Memory B cell (primary cell): Measurements from ENCODE around the gene FNDC3B.

ENCODE experiments used
- ATAC-seq: fragments of 150-1000 bp; cut with Tn5 transposase; 2 replicates; pipeline ENCODE4 v1.10.0; 2021; ENCODE audit warnings: low read depth, mild to moderate bottlenecking, moderate library complexity
- DNase-seq, 2 donors: peaks; one replicate each; pipeline ENCODE4 v3.0.0; 2022; ENCODE audit warnings: low spot score in 2 of 2
- H3K27ac Mint-ChIP-seq: one replicate; pipeline ENCODE4 v1.8.0; 2022; ENCODE audit warnings: mild to moderate bottlenecking, moderate library complexity, mixed read lengths
- H3K27me3 Mint-ChIP-seq: one replicate; pipeline ENCODE4 v1.8.0; 2022; ENCODE audit warnings: mixed read lengths
- H3K36me3 Mint-ChIP-seq: one replicate; pipeline ENCODE4 v1.8.0; 2022; ENCODE audit warnings: mild to moderate bottlenecking, mixed read lengths
- H3K4me1 Mint-ChIP-seq: one replicate; pipeline ENCODE4 v1.8.0; 2022; ENCODE audit warnings: mixed read lengths
- H3K4me3 Mint-ChIP-seq: one replicate; pipeline ENCODE4 v1.8.0; 2022; ENCODE audit warnings: mild to moderate bottlenecking, moderate library complexity, mixed read lengths
- H3K9me3 Mint-ChIP-seq: one replicate; pipeline ENCODE4 v1.8.0; 2022; ENCODE audit warnings: mixed read lengths

Gene FNDC3B

DNA sequence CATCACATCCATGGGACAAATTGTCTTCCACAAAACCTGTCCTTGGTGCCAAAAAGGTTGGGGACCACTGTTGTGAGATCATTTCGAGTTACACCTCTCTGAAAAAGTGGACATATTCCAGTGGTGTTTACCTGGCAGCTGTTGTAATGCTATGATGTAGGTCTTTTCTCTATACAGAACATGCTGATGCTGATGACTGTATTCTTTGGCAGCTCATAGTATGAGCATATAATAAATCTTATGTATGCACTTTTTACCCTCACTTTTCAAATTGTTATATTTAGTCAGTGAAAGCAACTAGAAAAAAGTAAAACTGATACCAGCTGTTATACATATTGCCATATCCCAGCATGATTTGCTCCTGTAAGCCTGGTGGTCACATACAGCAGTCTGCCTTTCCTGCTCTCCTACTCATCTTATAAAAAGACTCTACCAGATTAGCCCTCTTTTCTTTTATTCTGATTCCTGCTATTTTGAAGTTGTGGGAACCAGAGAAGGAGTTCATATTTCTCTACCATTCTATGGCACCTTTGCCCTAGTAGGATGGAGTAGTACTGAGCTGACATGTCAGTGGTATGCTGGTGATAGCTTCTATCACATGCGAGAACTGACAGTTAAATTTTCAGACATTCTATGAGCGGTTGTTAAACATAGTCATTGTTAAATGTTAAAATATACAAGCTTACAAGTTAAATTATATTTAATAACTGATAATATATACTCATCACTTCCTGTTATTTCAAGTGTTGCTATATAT lies 128.7 kb downstream of the FNDC3B start:
- H3K27ac Mint-ChIP-seq, result no peak overlapping the region
- no peaks in the 10 kb centered on the region for H3K9me3 Mint-ChIP-seq
- no peak overlapping the region for H3K4me3 Mint-ChIP-seq
- H3K36me3 Mint-ChIP-seq, result no peaks in the 10 kb centered on the region
- ATAC-seq (no peak), DNase-seq (no peak)
- H3K27me3 Mint-ChIP-seq, result no peaks in the 10 kb centered on the region
- H3K4me1 Mint-ChIP-seq, result no peaks in the 10 kb centered on the region

DNA sequence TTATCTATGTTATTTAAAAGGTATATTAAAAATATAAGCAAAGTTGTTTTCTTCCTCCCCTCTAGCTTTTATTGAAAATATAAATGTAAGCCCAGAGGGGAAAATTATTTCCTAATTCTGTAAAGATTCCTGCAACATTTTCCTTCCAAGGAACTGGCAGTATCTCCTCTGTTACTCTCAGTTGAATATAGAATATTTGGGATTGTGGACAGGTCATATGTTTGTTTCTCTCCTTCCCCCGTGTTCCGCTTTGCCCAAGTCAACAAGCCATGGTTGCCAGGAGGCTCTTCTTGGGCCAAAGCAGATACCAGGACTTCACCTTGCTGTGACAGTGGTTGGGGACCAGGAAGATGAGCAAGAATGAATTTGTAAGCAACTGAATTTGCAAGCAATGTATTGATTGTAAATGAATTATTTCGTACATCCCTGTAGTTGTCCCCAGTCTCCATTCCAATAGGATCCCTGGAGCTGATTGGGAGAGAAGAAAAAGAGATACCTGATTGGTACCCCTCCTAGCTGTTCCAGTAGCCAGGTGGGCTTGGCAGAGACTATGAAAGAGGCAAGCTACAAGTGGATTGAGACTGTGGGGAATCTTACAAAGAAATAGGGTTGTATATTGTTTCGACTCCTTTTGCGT lies 130.8 kb downstream of the FNDC3B start:
- Mint-ChIP-seq H3K27ac (no peak overlapping the region), H3K4me3 (no peak overlapping the region), H3K27me3 (no peaks in the 10 kb centered on the region), H3K9me3 (no peaks in the 10 kb centered on the region), H3K36me3 (no peaks in the 10 kb centered on the region), H3K4me1 (no peaks in the 10 kb centered on the region)
- DNase-seq (no peak), ATAC-seq (no peak)

DNA sequence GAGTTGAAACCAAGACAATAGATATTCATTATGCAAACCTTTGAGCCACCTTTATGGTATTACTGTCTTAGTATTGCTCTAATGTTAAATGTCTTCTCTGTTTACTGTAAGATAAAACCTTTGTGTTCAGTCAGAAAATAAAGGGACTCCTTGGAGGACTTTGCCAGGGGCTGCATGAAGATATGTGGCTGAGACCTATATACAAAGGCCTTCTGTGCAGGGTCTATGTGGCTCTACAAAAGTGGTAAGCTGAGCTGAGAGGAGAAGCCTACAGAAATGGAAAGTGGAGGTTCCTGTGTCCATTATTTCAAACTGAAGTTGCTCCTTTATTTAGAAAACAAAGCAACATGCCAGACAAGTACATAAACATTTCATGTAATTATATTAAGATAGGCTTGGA lies 131.5 kb downstream of the FNDC3B start:
- H3K4me3 Mint-ChIP-seq, result no peak overlapping the region
- no peak overlapping the region for H3K27ac Mint-ChIP-seq
- no peaks in the 10 kb centered on the region for H3K36me3 Mint-ChIP-seq
- H3K9me3 Mint-ChIP-seq, result no peaks in the 10 kb centered on the region
- ATAC-seq, result no peak
- no peaks in the 10 kb centered on the region for H3K27me3 Mint-ChIP-seq
- H3K4me1 Mint-ChIP-seq, result no peaks in the 10 kb centered on the region
- DNase-seq, result no peak

DNA sequence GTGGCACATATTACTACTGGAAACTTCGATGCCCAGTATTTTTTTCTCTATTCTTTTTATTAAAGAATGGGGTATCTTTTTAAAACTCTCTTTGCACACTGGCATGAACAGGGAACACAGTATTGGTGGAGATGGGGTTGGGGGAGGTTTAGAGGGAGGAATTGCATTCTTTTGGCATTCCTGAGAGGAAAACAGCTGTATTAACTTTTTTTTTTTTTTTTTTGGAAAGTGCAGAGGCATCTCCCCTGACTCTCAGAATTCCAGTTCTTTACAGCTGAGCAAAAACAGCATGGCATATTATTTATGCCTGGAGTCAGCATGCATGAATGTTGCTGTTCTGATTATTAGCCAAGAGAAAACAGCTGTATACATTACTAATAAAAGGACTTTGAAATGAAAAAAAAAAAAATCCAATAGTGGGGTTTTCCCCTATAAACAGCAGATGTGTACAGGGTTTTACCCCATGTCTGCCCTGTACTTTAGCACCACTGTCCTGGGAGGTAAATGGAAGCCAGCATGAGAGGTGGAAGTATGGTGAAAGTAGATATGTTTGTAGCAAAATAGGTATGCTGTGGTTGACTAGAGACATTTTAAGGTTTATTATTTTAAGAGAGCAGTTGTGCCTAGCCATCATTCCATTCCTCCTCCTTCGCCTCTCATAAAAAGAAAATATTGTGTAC lies 132.2 kb downstream of the FNDC3B start:
- H3K9me3 Mint-ChIP-seq, result no peaks in the 10 kb centered on the region
- H3K4me3 Mint-ChIP-seq, result no peak overlapping the region
- H3K27ac Mint-ChIP-seq, result no peak overlapping the region
- no peak for ATAC-seq
- no peaks in the 10 kb centered on the region for H3K36me3 Mint-ChIP-seq
- DNase-seq, result no peak
- no peaks in the 10 kb centered on the region for H3K27me3 Mint-ChIP-seq
- H3K4me1 Mint-ChIP-seq, result no peaks in the 10 kb centered on the region

DNA sequence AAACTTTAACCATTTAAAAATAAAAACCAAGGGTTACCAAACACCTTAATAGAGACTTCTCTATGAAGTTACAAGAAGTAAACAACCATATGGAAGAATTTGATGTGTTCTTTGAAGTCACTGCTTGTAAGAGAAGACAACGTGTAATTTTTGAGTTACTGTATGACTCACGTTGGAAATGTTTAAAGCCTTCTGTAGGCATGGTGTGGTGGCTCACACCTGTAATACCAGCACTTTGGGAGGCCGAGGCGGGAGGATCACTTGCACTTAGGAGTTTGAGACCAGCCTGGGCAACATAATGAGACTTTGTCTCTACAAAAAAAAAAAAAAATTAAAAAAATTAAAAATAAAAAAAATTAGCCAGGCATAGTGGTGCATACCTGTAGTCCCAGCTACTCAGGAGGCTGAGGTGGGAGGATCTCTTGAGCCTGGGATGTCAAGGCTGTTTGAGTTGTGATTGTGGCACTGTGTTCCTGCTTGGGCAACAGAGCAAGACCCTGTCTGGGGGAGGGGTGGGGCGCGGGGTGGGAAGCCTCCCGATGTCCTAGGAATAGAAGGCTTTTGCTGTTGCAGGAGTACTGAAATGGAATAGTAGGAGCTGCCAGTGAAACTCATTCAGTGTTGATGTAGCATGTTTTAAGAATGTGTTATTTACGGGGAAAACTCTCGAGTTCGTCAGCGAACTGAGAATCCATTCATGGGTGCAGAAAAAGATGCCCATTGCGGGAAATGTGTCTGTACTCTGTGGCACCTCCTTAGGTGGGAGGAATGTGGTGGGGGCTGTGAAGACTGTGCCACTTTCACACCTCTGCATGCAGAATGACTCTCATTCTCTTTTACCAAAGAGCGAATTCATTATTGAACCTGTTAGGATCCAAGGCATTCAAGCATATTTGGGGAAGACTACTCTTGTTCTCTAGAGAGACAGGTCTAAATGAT lies 134.2 kb downstream of the FNDC3B start:
- no peak overlapping the region for H3K27ac Mint-ChIP-seq
- ATAC-seq (no peak), DNase-seq (no peak)
- H3K9me3 Mint-ChIP-seq, result no peaks in the 10 kb centered on the region
- no peaks in the 10 kb centered on the region for H3K4me1 Mint-ChIP-seq
- H3K4me3 Mint-ChIP-seq, result no peak overlapping the region
- H3K27me3 Mint-ChIP-seq, result no peaks in the 10 kb centered on the region
- H3K36me3 Mint-ChIP-seq, result peaks cover 4% of the 10 kb centered on the region

DNA sequence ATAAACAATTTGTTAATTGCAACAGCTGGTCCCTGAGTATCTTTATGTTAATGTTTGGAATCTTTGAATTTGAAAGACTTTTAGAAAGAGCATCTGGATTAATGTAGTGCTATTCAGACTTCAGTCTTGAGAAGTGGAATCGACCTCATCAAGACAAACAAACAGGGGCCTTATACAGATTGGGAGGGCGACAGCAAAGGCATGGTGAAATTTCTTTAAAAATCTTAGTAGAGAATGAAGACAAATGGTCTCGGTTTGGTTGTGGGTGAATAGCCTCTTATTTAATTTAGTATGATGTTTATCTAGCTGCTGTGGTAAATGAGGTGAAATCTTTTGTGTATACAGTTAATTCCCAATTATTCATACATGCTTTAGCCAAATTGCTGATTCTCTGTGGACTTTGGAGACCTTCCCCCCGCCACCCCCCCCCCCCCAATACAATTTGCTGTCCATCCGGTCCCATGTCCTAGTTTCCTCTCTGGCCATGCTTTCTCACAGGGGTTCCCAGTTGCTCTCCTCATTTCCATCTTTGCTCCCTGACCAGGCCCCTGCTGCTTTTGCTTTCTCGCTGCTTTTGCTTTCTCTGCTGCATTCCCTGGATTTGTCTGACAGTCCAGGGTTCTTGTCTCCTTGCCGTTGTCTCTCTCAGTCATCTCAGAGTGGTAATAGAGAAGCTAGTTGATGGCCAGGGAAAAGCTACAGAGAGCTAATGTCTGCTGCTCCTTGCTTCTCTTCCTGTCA lies 135.3 kb downstream of the FNDC3B start:
- H3K27ac Mint-ChIP-seq, result no peak overlapping the region
- peaks cover 4% of the 10 kb centered on the region for H3K36me3 Mint-ChIP-seq
- DNase-seq (no peak), ATAC-seq (no peak)
- no peaks in the 10 kb centered on the region for H3K4me1 Mint-ChIP-seq
- no peaks in the 10 kb centered on the region for H3K9me3 Mint-ChIP-seq
- H3K4me3 Mint-ChIP-seq, result no peak overlapping the region
- no peaks in the 10 kb centered on the region for H3K27me3 Mint-ChIP-seq

DNA sequence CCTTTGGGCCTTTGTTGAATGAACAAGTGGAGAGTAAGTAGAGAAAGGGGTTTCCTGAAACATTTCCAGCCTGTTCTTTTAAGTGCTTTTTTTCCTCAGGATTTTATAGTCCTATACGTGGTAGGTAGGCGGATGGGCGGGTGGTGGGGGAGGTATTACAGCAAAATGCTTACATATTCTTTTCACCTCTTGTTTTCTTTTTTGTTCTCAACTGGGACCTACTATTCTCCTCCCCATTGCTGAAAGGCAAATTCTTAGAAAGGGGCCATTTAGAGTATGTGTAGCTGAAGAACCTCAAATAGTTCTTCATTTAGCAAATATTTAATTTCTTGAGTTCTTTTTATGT lies 135.8 kb downstream of the FNDC3B start:
- no peak for ATAC-seq
- no peak for DNase-seq
- Mint-ChIP-seq H3K36me3 (peaks cover 4% of the 10 kb centered on the region), H3K27ac (no peak overlapping the region), H3K4me3 (no peak overlapping the region), H3K9me3 (no peaks in the 10 kb centered on the region), H3K4me1 (no peaks in the 10 kb centered on the region), H3K27me3 (no peaks in the 10 kb centered on the region)

DNA sequence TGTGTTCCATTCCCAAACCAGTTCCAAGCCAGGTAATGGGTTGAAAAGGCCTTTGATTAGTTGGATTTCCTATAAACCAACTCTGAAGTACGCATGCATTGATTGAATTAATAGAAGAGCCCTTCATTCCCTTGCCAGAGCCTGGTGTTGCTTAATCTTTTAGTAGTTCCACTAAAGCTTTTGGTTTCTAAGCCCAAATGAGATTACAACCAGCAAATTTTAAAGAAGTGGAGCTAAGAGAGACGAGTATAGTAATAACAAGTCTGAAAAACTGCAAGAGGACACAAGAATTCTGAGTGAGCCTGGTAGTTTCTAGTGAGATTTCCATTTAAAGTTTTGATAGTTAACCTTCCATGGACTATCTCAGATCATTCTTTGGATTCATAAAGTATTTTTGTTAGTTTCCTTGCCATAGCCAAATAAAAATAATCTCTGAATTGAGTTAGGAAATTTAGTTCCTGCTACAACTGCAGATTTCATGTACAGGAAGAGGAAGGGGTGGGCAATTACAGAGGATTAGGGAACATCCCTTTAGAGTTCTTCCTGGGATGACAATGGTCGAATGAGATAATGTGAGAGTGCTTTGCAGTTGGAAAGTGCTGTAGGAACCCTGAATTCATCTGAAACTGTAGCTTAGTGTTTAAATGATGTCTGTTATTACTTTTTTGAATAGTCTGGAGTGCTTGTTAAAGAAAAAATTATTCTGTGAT lies 136.8 kb downstream of the FNDC3B start:
- Mint-ChIP-seq H3K27ac (no peak overlapping the region), H3K27me3 (no peaks in the 10 kb centered on the region), H3K4me1 (no peaks in the 10 kb centered on the region), H3K4me3 (no peak overlapping the region), H3K9me3 (no peaks in the 10 kb centered on the region), H3K36me3 (peaks cover 4% of the 10 kb centered on the region)
- ATAC-seq (no peak), DNase-seq (no peak)

DNA sequence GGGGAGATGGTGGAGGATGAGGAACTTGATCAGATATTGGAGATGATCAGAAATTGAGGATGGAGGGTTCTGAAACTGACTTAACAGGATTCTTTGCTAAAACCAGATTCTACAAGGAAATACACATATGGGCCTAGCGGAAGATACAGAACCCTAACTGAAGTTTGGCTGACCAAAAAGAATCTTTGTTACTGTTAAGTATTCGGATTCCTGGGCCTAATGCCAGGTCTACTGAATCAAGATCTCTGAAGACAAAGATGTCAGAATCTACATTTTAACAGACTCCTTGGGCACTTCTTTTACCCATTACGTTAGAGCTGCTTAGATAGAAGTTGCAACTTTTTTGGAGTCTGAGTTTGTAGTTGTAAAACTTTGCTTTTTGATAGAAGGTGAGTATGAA lies 137.7 kb downstream of the FNDC3B start:
- no peak overlapping the region for H3K4me3 Mint-ChIP-seq
- peaks cover 4% of the 10 kb centered on the region for H3K36me3 Mint-ChIP-seq
- no peaks in the 10 kb centered on the region for H3K27me3 Mint-ChIP-seq
- no peak for ATAC-seq
- DNase-seq, result no peak
- H3K9me3 Mint-ChIP-seq, result no peaks in the 10 kb centered on the region
- H3K4me1 Mint-ChIP-seq, result peaks cover 2% of the 10 kb centered on the region
- H3K27ac Mint-ChIP-seq, result no peak overlapping the region

DNA sequence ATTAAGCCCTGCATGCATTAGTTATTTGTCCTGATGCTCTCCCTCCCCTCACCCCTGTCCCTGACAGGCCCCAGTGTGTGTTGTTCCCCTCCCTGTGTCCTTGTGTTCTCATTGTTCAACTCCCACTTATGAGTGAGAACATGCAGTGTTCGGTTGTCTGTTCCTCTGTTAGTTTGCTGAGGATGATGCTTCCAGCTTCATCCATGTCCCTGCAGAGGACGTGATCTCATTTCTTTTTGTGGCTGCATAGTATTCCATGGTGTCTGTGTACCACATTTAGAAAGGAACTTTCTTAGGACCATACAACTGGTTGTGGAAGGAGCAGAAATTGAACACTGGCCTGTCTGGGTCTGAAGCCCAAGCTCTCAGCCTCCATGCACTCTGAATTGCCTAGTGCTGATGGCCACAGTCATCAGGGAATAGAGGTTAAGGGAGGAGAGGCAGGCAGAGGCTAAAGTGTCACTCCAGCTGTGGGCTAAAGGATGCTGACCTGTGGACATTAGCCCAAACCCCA lies 138.5 kb downstream of the FNDC3B start:
- H3K9me3 Mint-ChIP-seq, result no peaks in the 10 kb centered on the region
- H3K4me3 Mint-ChIP-seq, result no peak overlapping the region
- peaks cover 4% of the 10 kb centered on the region for H3K36me3 Mint-ChIP-seq
- no peak for DNase-seq
- no peak overlapping the region for H3K27ac Mint-ChIP-seq
- no peak for ATAC-seq
- H3K27me3 Mint-ChIP-seq, result no peaks in the 10 kb centered on the region
- peaks cover 2% of the 10 kb centered on the region for H3K4me1 Mint-ChIP-seq

DNA sequence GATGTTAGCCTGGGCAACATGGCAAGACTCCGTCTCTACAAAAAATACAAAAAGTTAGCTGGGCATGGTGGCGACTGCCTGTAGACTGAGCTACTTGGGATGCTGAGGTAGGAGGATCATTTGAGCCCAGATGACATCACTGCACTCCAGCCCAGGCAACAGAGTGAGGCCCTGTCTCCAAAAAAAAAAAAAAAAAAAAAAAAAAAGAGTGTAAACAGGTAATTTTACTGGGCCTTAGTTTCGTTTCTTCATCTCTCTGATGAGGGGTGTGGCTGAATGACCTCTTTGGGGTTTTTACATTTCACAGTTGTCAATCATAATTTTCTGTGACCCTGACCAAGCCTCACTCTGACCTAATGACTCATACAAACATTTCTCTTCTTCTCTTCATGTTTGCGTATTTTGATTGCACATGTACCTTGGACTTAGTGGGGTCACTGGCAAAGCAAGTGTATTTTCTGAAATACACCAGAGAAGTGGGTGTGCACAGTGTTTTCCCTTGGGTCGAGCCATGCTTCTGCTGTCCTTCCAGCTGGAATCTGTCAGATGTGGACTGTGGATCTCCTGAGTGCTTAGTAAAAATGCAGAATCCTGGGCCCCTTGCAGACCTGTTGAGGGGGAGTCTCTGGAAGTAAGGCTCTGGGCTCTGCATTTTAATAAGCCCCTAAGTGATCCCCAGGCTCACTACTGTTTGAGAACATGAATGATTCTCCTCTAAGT lies 140.5 kb downstream of the FNDC3B start:
- Mint-ChIP-seq H3K36me3 (peaks cover 4% of the 10 kb centered on the region), H3K4me3 (no peak overlapping the region), H3K9me3 (no peaks in the 10 kb centered on the region), H3K4me1 (peaks cover 2% of the 10 kb centered on the region), H3K27ac (no peak overlapping the region), H3K27me3 (no peaks in the 10 kb centered on the region)
- DNase-seq (no peak), ATAC-seq (no peak)

DNA sequence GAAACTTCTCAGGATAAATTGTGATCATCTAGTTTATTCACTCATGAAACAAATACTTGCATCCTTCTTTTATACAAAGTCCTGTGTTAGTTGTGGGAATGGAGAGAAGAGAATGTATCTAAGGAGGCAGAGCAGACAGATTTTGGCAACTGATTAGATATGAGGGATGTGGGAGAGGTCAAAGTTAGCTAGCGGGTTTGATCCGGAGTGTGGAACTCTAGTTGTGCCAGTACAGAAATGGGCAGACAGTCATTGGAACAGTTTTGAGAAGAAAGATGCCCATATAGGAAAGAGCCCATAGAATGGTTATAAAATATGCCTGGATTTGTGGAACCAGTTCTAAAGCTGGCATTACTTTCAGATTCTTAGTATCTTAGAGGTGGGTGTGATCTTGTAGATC lies 141.1 kb downstream of the FNDC3B start:
- Mint-ChIP-seq H3K4me3 (no peak overlapping the region), H3K9me3 (no peaks in the 10 kb centered on the region), H3K36me3 (peaks cover 4% of the 10 kb centered on the region), H3K27ac (no peak overlapping the region), H3K4me1 (peaks cover 2% of the 10 kb centered on the region), H3K27me3 (no peaks in the 10 kb centered on the region)
- no peak for DNase-seq
- no peak for ATAC-seq
